K562 (cell line): ENCODE measurements around the gene SLC7A9. TPM values are rescaled to one million over a fixed set of nuclear protein-coding genes. Genes with fewer than 3 reads are reported as not detected.

ENCODE experiments used
- ATAC-seq: fragments of 200-7000 bp; cut with Tn5 transposase; 3 replicates; pipeline ENCODE4 v1.9.1; 2020; ENCODE audit warnings: moderate library complexity
- BruUV-seq: library from RNA; stranded (reverse); fragments of 400-500 nt; replicated peaks from 2 replicates; lab custom pipeline; 2021; lab: Mats Ljungman, UMichigan
- CTCF ChIA-PET: fragments of 300-600 bp; formaldehyde crosslinking; extraction: SDS; loops from one replicate; lab custom pipeline; 2021; ENCODE audit warnings: low intra/inter-chr PET ratio; lab: Yijun Ruan, JAX
- POLR2A ChIA-PET: fragments of 300-600, 350-650 bp; sonication (Branson Sonifier 250); formaldehyde crosslinking; extraction: SDS; loops from one replicate; lab custom pipeline; 2021; ENCODE audit warnings: antibody characterized with exemption, inconsistent platforms; lab: Yijun Ruan, JAX
- DNase-seq, 4 experiments: peaks; one replicate each; pipeline versions ENCODE4 v3.0.0 to v3.0.0-alpha.2; 2011 to 2018; ENCODE audit warnings: low spot score in 3 of 4, mixed read lengths in 3 of 4; ENCODE audit errors: extremely low read depth in 1 of 4
- FAIRE-seq: peaks from 2 replicates; lab custom pipeline; 2011; peaks lifted over from hg19 to GRCh38; lab: Jason Lieb, UNC
- H2AFZ ChIP-seq: 2 replicates; pipeline ENCODE4 v1.6.0; 2011; ENCODE audit warnings: low read depth, low read length, control low read depth, inconsistent platforms
- H3K27ac ChIP-seq: fragments of 200-600 bp; 3 replicates; pipeline ENCODE4 v1.8.0; 2011; ENCODE audit warnings: low read depth, mild to moderate bottlenecking, control low read depth, inconsistent platforms, low read length, moderate library complexity, mixed read lengths; ENCODE audit errors: extremely low read depth
- H3K27me3 ChIP-seq, 2 experiments: fragments of 300-600 bp in 1 of 2; 2 replicates in 1 of 2; 3 replicates in 1 of 2; pipeline versions ENCODE4 v1.6.0 to v1.8.0; 2011; ENCODE audit warnings: inconsistent platforms in 2 of 2, low read length in 2 of 2, mild to moderate bottlenecking in 1 of 2, mixed read lengths in 1 of 2, moderate library complexity in 1 of 2; ENCODE audit not compliant: control insufficient read depth in 2 of 2, insufficient read depth in 2 of 2
- H3K36me3 ChIP-seq: fragments of 300-600 bp; 3 replicates; pipeline ENCODE4 v1.8.0; 2011; ENCODE audit warnings: mild to moderate bottlenecking, low read length, inconsistent platforms; ENCODE audit not compliant: control insufficient read depth, insufficient read depth
- H3K4me1 ChIP-seq, 2 experiments: fragments of 200-600 bp in 1 of 2; replicated peaks in 1 of 2; 2 replicates in 1 of 2; 3 replicates in 1 of 2; pipeline versions ENCODE4 v1.5.1 to v1.8.0; 2011; ENCODE audit warnings: inconsistent platforms in 2 of 2, low read length in 2 of 2, mild to moderate bottlenecking in 1 of 2, mixed read lengths in 1 of 2, moderate library complexity in 1 of 2; ENCODE audit not compliant: control insufficient read depth in 2 of 2, insufficient read depth in 2 of 2
- H3K4me2 ChIP-seq: 2 replicates; pipeline ENCODE4 v1.6.1; 2011; ENCODE audit warnings: low read length, control low read depth, inconsistent platforms, mixed read lengths; ENCODE audit not compliant: insufficient read depth
- H3K4me3 ChIP-seq: fragments of 200-600 bp; sonication (generic), shearing (Covaris generic); 2 replicates; pipeline ENCODE4 v1.5.1; 2016; ENCODE audit warnings: control low read depth, inconsistent platforms
- H3K79me2 ChIP-seq: fragments of 200-600 bp; 3 replicates; pipeline ENCODE4 v1.8.0; 2011; ENCODE audit warnings: low read length, inconsistent platforms; ENCODE audit not compliant: control insufficient read depth, insufficient read depth
- H3K9ac ChIP-seq, 2 experiments: 2 replicates each; pipeline versions ENCODE4 v1.6.0 to v1.6.1; 2011; ENCODE audit warnings: low read depth in 2 of 2, low read length in 2 of 2, control low read depth in 1 of 2, inconsistent platforms in 1 of 2, mild to moderate bottlenecking in 1 of 2, mixed read lengths in 1 of 2; ENCODE audit not compliant: insufficient read depth in 1 of 2
- H3K9me1 ChIP-seq: one replicate; pipeline ENCODE4 v1.6.0; 2011; ENCODE audit warnings: inconsistent platforms, mild to moderate bottlenecking, low read length, moderate library complexity; ENCODE audit not compliant: control insufficient read depth, insufficient read depth
- H3K9me3 ChIP-seq: replicated peaks from 2 replicates; pipeline ENCODE4 v1.5.1; 2011; ENCODE audit warnings: low read depth, low read length, inconsistent platforms; ENCODE audit not compliant: control insufficient read depth, insufficient read depth
- H4K20me1 ChIP-seq: replicated peaks from 2 replicates; pipeline ENCODE4 v1.6.1; 2011; ENCODE audit warnings: low read length, inconsistent platforms, mixed read lengths; ENCODE audit not compliant: control insufficient read depth, insufficient read depth
- DNMT1 ChIP-seq: fragments of 450-650 bp; IDR thresholded peaks from 2 replicates; pipeline ENCODE4 v1.6.1; 2016; ENCODE audit warnings: antibody characterized with exemption, mild to moderate bottlenecking
- L3MBTL2 ChIP-seq: fragments of 450-650 bp; IDR thresholded peaks from 2 replicates; pipeline ENCODE4 v1.6.1; 2016; ENCODE audit warnings: mild to moderate bottlenecking, moderate library complexity
- MYC ChIP-seq, 2 experiments: fragments of 250-450 bp in 1 of 2; sonication (Bioruptor Pico) in 1 of 2; IDR thresholded peaks; 2 replicates each; pipeline versions ENCODE4 v1.5.1 to v1.6.1; 2012 to 2021; ENCODE audit warnings: low read depth in 2 of 2, borderline replicate concordance in 1 of 2, improper control_type of control experiment in 1 of 2, low read length in 1 of 2, mild to moderate bottlenecking in 1 of 2, moderate library complexity in 1 of 2
- WGBS: fragments of 100-300 bp; shearing (Covaris generic); methylation state at CpG from one replicate; pipeline ENCODE4 v1.1.6; 2016; ENCODE audit warnings: low coverage, mixed read lengths; ENCODE audit not compliant: insufficient coverage; ENCODE audit errors: missing lambda C conversion rate; 5-methylcytosine and 5-hydroxymethylcytosine counted together
- in situ Hi-C: fragments of 300-500 bp; cut with MboI; formaldehyde crosslinking; loops from 4 replicates; pipeline ENCODE4 v1.15.0; 2018; ENCODE audit warnings: inconsistent platforms, mixed read lengths
- intact Hi-C: fragments of 100-400 bp; cut with micrococcal nuclease; formaldehyde crosslinking; loops from 2 replicates; pipeline ENCODE4 v1.14.2; 2022
- polyA plus RNA-seq, 8 experiments: library from polyadenylated mRNA; depleted of rRNA in 4 of 8; stranded (reverse) in 5 of 8; unstranded in 3 of 8; fragments of >200 nt; fragmentation: Nextera tagmentation in 2 of 8; fragmentation: Illumina TruSeq in 1 of 8; extraction: Ambion mirVana in 2 of 8; extraction: Trizol in 1 of 8; gene quantifications; 2 replicates each; pipeline versions ENCODE4 v1.2.1 to v1.2.3, GENCODE V29; 2011 to 2014; ENCODE audit warnings: inconsistent platforms in 1 of 8, missing spikeins in 1 of 8
- total RNA-seq, 7 experiments: library from RNA; depleted of rRNA in 6 of 7; stranded (reverse); fragments of >200 nt in 6 of 7; fragmentation: Illumina TruSeq in 2 of 7; extraction: Trizol in 2 of 7; gene quantifications; 2 replicates each; pipeline versions ENCODE4 v1.2.1 to v1.2.3, GENCODE V29; 2011 to 2021; ENCODE audit warnings: low replicate concordance in 1 of 7
- TF ChIP-seq, protein P1 (sequence below), 2 experiments: fragments of 450-650 bp; IDR thresholded peaks; 2 replicates each; pipeline ENCODE4 v1.6.1; 2016; ENCODE audit warnings: mild to moderate bottlenecking in 2 of 2, borderline replicate concordance in 1 of 2, low read depth in 1 of 2, moderate library complexity in 1 of 2

The SLC7A9 gene
- total and polyA plus RNA-seq, 9 of the 15 experiments (the other 6 are each of a cell fraction or from before 2014, with no cell fraction given), result not detected

DNA sequence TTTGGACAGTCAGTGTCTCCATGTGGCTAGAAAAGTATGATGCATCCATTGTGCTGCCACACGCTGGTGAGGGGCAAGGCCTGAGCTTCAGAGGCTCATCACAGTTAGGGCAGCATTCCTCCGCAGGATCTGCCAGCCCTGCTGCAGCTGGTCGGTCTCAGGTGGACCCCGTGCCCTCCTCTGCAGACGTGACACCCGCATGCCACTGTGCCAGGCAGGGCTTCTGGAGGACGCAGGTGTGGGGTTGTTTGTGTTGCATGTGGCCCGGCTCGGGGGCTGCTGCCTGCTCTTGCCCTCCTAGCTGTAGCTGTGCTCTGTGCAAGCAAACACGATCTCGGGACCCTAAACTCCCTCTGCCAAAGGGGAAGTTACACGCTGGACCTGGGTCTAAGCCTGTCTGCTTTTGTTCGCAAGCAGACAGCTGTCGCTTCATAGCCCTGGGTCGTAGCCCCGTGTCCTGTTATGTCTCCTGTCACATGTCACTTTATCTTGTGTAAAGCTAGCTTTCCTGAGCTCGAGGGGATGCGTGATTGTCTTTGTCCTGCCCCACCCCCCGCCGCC is 45.3 kb downstream of the SLC7A9 start:
- WGBS, result under 1% methylated on average over 17 of the region's 20 CpGs
- BruUV-seq, result no TSS peak
- peaks cover 5% of the 10 kb centered on the region; the same call in 1 of the 2 replicates for H4K20me1 ChIP-seq
- peak; percentile 29; the same call in 1 of the 3 replicates for ATAC-seq
- TF ChIP-seq L3MBTL2, result 0 out of 2 replicates have a peak, but pooled peaks have one; percentile 8
- no peak for TF ChIP-seq MYC (IDR thresholded peaks at IDR 0.05; ENCODE audit: low read depth, low read length)
- TF ChIP-seq MYC (CRISPR knock-in tag; IDR thresholded peaks at IDR 0.05; ENCODE audit: borderline replicate concordance, low read depth), result no peak
- FAIRE-seq, result no peak
- H2AFZ ChIP-seq, result no peak overlapping the region
- no peak overlapping the region for H3K9ac ChIP-seq
- ChIA-PET CTCF (no interaction called here), POLR2A (interaction anchor here (0.7 kb wide), 1 partner anchor 12 kb away, joined by 3 read pairs; no protein-coding TSS in a partner anchor)
- H3K4me2 ChIP-seq, result no peak overlapping the region
- no peak overlapping the region for H3K27ac ChIP-seq
- peaks cover 0 to 10% of the 10 kb centered on the region in 2 experiments; a peak in 1 of 5 replicates for H3K4me1 ChIP-seq
- H3K9me1 ChIP-seq, result no peaks in the 10 kb centered on the region
- no peak overlapping the region for H3K4me3 ChIP-seq
- in situ Hi-C loops, result no loop called here
- H3K9me3 ChIP-seq, result no peaks in the 10 kb centered on the region
- H3K36me3 ChIP-seq, result no peaks in the 10 kb centered on the region
- DNase-seq, result no peak
- H3K27me3 ChIP-seq, result peaks cover 47 to 66% of the 10 kb centered on the region in 2 experiments
- no peaks in the 10 kb centered on the region for H3K79me2 ChIP-seq
- intact Hi-C loops, result no loop called here

DNA sequence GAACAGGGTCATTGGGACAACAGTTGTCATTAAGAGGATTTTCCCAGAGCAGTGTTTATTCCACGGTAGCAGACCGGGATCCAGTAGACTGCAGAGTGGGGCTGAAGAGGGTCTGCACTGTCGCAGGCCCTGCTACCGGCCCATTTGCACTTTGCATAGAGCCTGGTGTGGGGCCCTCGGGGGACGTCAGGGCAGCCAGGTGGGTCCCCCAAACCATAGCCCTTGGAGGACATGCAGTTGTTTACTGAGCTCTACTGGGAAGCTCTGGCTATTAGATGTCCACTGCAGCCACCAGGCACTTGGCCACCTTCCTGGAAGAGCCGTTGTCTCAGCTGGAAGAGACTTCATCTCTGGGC is 45.8 kb downstream of the SLC7A9 start:
- no peak for FAIRE-seq
- CTCF ChIA-PET, result no interaction called here
- no peak for TF ChIP-seq DNMT1
- TF ChIP-seq, protein P1, sequence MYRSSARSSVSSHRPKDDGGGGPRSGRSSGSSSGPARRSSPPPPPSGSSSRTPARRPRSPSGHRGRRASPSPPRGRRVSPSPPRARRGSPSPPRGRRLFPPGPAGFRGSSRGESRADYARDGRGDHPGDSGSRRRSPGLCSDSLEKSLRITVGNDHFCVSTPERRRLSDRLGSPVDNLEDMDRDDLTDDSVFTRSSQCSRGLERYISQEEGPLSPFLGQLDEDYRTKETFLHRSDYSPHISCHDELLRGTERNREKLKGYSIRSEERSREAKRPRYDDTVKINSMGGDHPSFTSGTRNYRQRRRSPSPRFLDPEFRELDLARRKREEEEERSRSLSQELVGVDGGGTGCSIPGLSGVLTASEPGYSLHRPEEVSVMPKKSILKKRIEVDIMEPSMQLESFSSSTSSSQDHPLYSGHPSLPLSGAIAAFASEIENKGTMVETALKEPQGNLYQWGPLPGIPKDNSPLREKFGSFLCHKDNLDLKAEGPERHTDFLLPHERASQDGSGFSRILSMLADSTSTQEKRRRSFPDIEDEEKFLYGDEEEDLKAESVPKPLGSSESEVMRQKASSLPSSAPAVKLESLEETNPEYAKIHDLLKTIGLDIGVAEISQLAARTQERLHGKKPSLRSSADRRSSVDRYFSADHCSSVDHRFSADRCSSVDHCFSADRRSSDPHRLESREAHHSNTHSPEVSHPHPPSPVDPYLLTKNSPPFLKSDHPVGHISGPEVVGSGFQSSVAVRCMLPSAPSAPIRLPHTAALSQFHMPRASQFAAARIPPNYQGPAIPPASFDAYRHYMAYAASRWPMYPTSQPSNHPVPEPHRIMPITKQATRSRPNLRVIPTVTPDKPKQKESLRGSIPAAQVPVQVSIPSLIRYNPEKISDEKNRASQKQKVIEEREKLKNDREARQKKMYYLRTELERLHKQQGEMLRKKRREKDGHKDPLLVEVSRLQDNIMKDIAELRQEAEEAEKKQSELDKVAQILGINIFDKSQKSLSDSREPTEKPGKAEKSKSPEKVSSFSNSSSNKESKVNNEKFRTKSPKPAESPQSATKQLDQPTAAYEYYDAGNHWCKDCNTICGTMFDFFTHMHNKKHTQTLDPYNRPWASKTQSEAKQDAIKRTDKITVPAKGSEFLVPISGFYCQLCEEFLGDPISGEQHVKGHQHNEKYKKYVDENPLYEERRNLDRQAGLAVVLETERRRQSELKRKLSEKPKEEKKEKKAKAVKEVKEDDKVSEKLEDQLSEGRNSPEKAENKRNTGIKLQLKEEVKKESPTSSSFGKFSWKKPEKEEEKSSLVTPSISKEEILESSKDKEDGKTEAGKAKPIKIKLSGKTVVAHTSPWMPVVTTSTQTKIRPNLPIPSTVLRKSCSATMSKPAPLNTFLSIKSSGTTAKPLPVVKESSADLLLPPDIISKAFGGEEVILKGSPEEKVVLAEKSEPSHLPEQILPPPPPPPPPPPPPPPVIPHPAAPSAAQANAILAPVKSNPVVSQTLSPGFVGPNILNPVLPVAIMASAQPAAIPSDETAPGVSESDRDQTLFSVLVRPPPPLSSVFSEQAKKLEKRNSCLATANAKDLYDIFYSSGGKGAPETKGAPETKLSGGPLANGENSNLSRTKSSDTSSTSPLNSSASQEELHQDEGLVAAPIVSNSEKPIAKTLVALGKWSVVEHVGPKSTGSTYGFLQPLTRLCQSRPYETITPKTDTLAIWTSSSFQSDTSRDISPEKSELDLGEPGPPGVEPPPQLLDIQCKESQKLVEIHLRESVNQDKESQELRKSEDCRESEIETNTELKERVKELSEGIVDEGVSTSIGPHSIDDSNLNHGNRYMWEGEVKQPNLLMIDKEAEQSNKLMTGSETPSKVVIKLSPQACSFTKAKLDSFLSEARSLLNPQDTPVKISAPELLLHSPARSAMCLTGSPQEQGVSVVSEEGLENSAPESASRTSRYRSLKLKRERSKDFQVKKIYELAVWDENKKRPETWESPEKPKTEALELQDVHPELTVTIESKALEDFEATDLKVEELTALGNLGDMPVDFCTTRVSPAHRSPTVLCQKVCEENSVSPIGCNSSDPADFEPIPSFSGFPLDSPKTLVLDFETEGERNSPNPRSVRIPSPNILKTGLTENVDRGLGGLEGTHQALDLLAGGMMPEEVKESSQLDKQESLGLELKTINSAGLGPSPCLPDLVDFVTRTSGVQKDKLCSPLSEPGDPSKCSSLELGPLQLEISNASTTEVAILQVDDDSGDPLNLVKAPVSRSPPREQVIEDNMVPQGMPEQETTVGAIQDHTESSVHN (IDR thresholded peaks at IDR 0.05; ENCODE audit: borderline replicate concordance in 1 of 2, low read depth in 1 of 2), result no peak

More for the DNA sequence above, 45.8 kb downstream of the SLC7A9 start:
- intact Hi-C loops (no loop called here), in situ Hi-C loops (no loop called here)
- Histone ChIP-seq H3K4me1 (peaks cover 0 to 6% of the 10 kb centered on the region in 2 experiments; a peak in 1 of 5 replicates), H3K79me2 (no peaks in the 10 kb centered on the region), H3K27me3 (peaks cover 42 to 64% of the 10 kb centered on the region in 2 experiments), H2AFZ (no peak overlapping the region), H4K20me1 (peaks cover 5% of the 10 kb centered on the region; the same call in 1 of the 2 replicates), H3K9me3 (no peaks in the 10 kb centered on the region), H3K9ac (no peak overlapping the region), H3K4me2 (no peak overlapping the region), H3K9me1 (no peaks in the 10 kb centered on the region), H3K36me3 (no peaks in the 10 kb centered on the region), H3K4me3 (no peak overlapping the region), H3K27ac (no peak overlapping the region)
- no TSS peak for BruUV-seq
- WGBS, result 0% methylated on average over 7 of the region's 7 CpGs
- POLR2A ChIA-PET, result interaction anchor here (0.7 kb wide), 1 partner anchor 13 kb away, joined by 3 read pairs; no protein-coding TSS in a partner anchor
- ATAC-seq, result no peak
- no peak for DNase-seq
